Prostate gland (tissue), 2 donors: ENCODE results near the gene SEZ6.

Experiments
- CTCF ChIP-seq, 4 experiments: fragments of 200-600 bp in 2 of 4; fragments of 450-650 bp in 2 of 4; sonication (generic) in 2 of 4; IDR thresholded peaks; 1 replicate in 3 of 4; 2 replicates in 1 of 4; pipeline ENCODE4 v1.5.1; 2016 to 2019; ENCODE audit warnings: antibody characterized with exemption in 4 of 4, mild to moderate bottlenecking in 2 of 4, moderate library complexity in 2 of 4
- POLR2AphosphoS5 ChIP-seq: sonication (generic); formaldehyde crosslinking; IDR thresholded peaks from one replicate; pipeline ENCODE4 v1.6.1; 2017; ENCODE audit warnings: antibody characterized with exemption

GRCh38 chr17:29037739-29038084, 31.9 kb upstream of the SEZ6 start:
- TF ChIP-seq CTCF (IDR thresholded peaks at IDR 0.05) (no peak), POLR2AphosphoS5 (no peak)
